ENCODE results near the gene C10orf105. TPM values are rescaled to one million over a fixed set of nuclear protein-coding genes. Genes with fewer than 3 reads are reported as not detected.

The C10orf105 gene
- total RNA-seq, 1 donor from 2014 or later, result not detected

GRCh38 chr10:71742301-71743088, 22.9 kb upstream of the C10orf105 start:
- Mint-ChIP-seq H3K27ac (ENCODE audit: unreplicated experiment) (no peak overlapping the region), H3K36me3 (ENCODE audit: low read depth) (no peaks in the 10 kb centered on the region), H3K27me3 (ENCODE audit: low read depth) (no peaks in the 10 kb centered on the region), H3K9me3 (ENCODE audit: low read depth) (peaks cover 9% of the 10 kb centered on the region), H3K4me3 (ENCODE audit: unreplicated experiment) (no peak overlapping the region), H3K4me1 (ENCODE audit: low read depth) (no peaks in the 10 kb centered on the region)
- no peak for DNase-seq (ENCODE audit: low spot score)
- no peak for TF ChIP-seq CTCF (IDR thresholded peaks at IDR 0.05)

DNA sequence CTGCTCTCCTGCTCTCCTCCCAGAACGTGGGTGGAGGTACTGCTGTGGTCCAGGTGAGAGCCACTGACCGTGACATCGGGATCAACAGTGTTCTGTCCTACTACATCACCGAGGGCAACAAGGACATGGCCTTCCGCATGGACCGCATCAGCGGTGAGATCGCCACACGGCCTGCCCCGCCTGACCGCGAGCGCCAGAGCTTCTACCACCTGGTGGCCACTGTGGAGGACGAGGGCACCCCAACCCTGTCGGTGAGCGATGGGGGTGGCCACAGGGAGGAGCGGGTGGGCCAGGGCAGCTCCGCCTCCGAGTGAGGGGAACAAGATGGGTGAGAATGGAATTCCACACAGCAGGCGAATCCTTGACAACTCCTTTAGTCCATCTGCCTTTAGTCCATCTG, 22.1 kb upstream of the C10orf105 start:
- Mint-ChIP-seq H3K27me3 (ENCODE audit: low read depth) (no peaks in the 10 kb centered on the region), H3K4me3 (ENCODE audit: unreplicated experiment) (no peak overlapping the region), H3K9me3 (ENCODE audit: low read depth) (peaks cover 9% of the 10 kb centered on the region), H3K36me3 (ENCODE audit: low read depth) (no peaks in the 10 kb centered on the region), H3K4me1 (ENCODE audit: low read depth) (no peaks in the 10 kb centered on the region), H3K27ac (ENCODE audit: unreplicated experiment) (no peak overlapping the region)
- TF ChIP-seq CTCF (IDR thresholded peaks at IDR 0.05), result no peak
- no peak for DNase-seq (ENCODE audit: low spot score)

- H3K9me3 Mint-ChIP-seq (ENCODE audit: low read depth), result peaks cover 9% of the 10 kb centered on the region
- no peak overlapping the region for H3K4me3 Mint-ChIP-seq (ENCODE audit: unreplicated experiment)
- no peak overlapping the region for H3K27ac Mint-ChIP-seq (ENCODE audit: unreplicated experiment)
- H3K27me3 Mint-ChIP-seq (ENCODE audit: low read depth), result no peaks in the 10 kb centered on the region
- no peaks in the 10 kb centered on the region for H3K36me3 Mint-ChIP-seq (ENCODE audit: low read depth)
- TF ChIP-seq CTCF (IDR thresholded peaks at IDR 0.05), result no peak
- H3K4me1 Mint-ChIP-seq (ENCODE audit: low read depth), result no peaks in the 10 kb centered on the region
- no peak for DNase-seq (ENCODE audit: low spot score)
These were observed 21.5 kb upstream of the C10orf105 start for GRCh38 chr10:71741029-71741428.

- Mint-ChIP-seq H3K4me3 (ENCODE audit: unreplicated experiment) (no peak overlapping the region), H3K27ac (ENCODE audit: unreplicated experiment) (no peak overlapping the region), H3K27me3 (ENCODE audit: low read depth) (no peaks in the 10 kb centered on the region), H3K9me3 (ENCODE audit: low read depth) (peaks cover 9% of the 10 kb centered on the region), H3K4me1 (ENCODE audit: low read depth) (no peaks in the 10 kb centered on the region), H3K36me3 (ENCODE audit: low read depth) (no peaks in the 10 kb centered on the region)
- TF ChIP-seq CTCF (IDR thresholded peaks at IDR 0.05), result no peak
- no peak for DNase-seq (ENCODE audit: low spot score)
These were observed 20.6 kb upstream of the C10orf105 start for GRCh38 chr10:71740069-71740653.

DNA sequence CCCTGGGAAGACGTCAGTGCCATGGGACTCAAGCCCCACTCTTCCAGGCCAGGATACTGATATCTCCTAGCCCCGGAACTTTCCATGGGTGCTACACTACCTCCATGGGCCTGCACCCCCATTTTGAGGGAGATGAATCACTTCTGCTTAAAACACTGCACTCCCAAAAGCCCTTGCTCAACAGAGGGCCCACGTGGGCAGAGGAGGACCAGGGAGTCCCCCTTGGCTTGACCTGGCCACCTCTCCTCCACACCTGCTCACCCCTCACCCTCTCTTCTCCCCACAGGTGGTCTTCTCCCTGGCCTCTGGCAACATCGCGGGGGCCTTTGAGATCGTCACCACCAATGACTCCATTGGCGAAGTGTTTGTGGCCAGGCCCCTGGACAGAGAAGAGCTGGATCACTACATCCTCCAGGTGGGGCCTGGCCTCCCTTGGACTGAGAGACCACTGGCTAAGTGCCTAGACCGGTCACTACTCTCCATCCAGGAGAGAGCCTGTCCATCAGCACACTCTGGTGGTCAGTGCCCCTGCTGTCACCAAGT, 19.9 kb upstream of the C10orf105 start:
- Mint-ChIP-seq H3K4me3 (ENCODE audit: unreplicated experiment) (no peak overlapping the region), H3K9me3 (ENCODE audit: low read depth) (peaks cover 9% of the 10 kb centered on the region), H3K27ac (ENCODE audit: unreplicated experiment) (no peak overlapping the region), H3K4me1 (ENCODE audit: low read depth) (no peaks in the 10 kb centered on the region), H3K27me3 (ENCODE audit: low read depth) (no peaks in the 10 kb centered on the region), H3K36me3 (ENCODE audit: low read depth) (no peaks in the 10 kb centered on the region)
- no peak for DNase-seq (ENCODE audit: low spot score)
- no peak for TF ChIP-seq CTCF (IDR thresholded peaks at IDR 0.05)
